Nephron (organoid): ENCODE measurements around the gene WNK4.

Experiments
- H3K27ac Mint-ChIP-seq, 3 experiments: 2 replicates each; pipeline ENCODE4 v1.8.0; 2020; ENCODE audit warnings: mixed read lengths in 3 of 3, mild to moderate bottlenecking in 2 of 3, moderate library complexity in 1 of 3
- H3K27me3 Mint-ChIP-seq: 2 replicates; pipeline ENCODE4 v1.8.0; 2021; ENCODE audit warnings: low read depth, mild to moderate bottlenecking, moderate library complexity, mixed read lengths
- H3K36me3 Mint-ChIP-seq: 2 replicates; pipeline ENCODE4 v1.8.0; 2020; ENCODE audit warnings: low read depth, mixed read lengths
- H3K4me1 Mint-ChIP-seq: 2 replicates; pipeline ENCODE4 v1.8.0; 2020; ENCODE audit warnings: mixed read lengths
- H3K4me3 Mint-ChIP-seq, 3 experiments: 2 replicates each; pipeline ENCODE4 v1.8.0; 2020; ENCODE audit warnings: mild to moderate bottlenecking in 3 of 3, mixed read lengths in 3 of 3, moderate library complexity in 2 of 3
- H3K9me3 Mint-ChIP-seq: 2 replicates; pipeline ENCODE4 v1.8.0; 2020; ENCODE audit warnings: mixed read lengths
- TF ChIP-seq, protein P1 (sequence below), 3 experiments: fragments of 200-600 bp; sonication (generic); IDR thresholded peaks; one replicate each; pipeline ENCODE4 v1.5.0; 2021; ENCODE audit warnings: antibody characterized with exemption in 3 of 3; ENCODE audit not compliant: unreplicated experiment in 3 of 3

Gene WNK4

DNA sequence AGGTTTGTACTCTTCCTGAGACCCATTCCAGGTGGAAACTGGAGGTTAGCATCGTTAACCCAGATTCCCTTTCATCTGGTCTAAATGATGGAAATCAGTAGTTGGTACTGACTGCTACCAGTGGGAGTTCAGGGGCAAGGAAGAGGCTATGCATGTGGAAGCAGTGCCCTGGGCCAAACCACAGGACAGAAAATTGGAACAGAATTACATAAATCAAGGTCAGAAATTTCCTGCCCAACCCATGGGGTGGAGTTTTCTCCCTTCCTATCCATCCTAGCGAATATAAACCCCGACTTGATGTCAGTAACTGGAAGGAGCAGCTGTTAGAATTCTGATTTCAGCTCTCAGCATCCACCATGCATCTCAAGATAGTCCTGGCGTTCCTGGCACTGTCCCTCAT is 63.9 kb downstream of the WNK4 start, which contains the start of gene AOC2:
AOC2 (plus strand) TSS at position 310 of the 400 bp plus-strand sequence; CDS start at position 357, 47 bp downstream.
- Mint-ChIP-seq H3K4me3 (no peak within 1 kb of the TSS), H3K9me3 (no peaks in the 10 kb centered on the region), H3K4me1 (no peaks in the 10 kb centered on the region), H3K36me3 (peaks cover 26% of the 10 kb centered on the region), H3K27me3 (no peaks in the 10 kb centered on the region), H3K27ac (no peak within 1 kb of the TSS)
- TF ChIP-seq, protein P1, sequence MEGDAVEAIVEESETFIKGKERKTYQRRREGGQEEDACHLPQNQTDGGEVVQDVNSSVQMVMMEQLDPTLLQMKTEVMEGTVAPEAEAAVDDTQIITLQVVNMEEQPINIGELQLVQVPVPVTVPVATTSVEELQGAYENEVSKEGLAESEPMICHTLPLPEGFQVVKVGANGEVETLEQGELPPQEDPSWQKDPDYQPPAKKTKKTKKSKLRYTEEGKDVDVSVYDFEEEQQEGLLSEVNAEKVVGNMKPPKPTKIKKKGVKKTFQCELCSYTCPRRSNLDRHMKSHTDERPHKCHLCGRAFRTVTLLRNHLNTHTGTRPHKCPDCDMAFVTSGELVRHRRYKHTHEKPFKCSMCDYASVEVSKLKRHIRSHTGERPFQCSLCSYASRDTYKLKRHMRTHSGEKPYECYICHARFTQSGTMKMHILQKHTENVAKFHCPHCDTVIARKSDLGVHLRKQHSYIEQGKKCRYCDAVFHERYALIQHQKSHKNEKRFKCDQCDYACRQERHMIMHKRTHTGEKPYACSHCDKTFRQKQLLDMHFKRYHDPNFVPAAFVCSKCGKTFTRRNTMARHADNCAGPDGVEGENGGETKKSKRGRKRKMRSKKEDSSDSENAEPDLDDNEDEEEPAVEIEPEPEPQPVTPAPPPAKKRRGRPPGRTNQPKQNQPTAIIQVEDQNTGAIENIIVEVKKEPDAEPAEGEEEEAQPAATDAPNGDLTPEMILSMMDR (IDR thresholded peaks at IDR 0.05; ENCODE audit: unreplicated experiment in 3 of 3): no peak

DNA sequence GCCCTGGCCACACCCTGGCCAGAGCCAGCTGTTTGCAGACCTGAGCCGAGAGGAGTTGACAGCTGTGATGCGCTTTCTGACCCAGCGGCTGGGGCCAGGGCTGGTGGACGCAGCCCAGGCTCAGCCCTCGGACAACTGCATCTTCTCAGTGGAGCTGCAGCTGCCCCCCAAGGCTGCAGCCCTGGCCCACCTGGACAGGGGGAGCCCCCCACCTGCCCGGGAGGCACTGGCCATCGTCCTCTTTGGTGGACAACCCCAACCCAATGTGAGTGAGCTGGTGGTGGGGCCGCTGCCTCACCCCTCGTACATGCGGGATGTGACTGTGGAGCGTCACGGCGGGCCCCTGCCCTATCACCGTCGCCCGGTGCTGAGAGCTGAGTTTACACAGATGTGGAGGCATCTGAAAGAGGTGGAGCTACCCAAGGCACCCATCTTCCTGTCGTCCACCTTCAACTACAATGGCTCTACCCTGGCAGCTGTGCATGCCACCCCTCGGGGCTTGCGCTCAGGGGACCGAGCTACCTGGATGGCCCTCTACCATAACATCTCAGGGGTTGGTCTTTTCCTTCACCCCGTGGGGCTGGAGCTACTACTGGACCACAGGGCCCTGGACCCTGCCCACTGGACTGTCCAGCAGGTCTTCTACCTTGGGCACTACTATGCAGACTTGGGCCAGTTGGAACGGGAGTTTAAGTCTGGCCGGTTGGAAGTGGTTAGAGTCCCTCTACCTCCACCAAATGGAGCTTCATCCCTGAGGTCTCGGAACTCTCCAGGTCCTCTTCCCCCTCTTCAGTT is 64.5 kb downstream of the WNK4 start:
- no peak overlapping the region for H3K4me3 Mint-ChIP-seq
- no peaks in the 10 kb centered on the region for H3K9me3 Mint-ChIP-seq
- H3K27ac Mint-ChIP-seq: no peak overlapping the region
- peaks cover 22% of the 10 kb centered on the region for H3K36me3 Mint-ChIP-seq
- peaks cover under 1% of the 10 kb centered on the region for H3K4me1 Mint-ChIP-seq
- TF ChIP-seq, protein P1 (IDR thresholded peaks at IDR 0.05; ENCODE audit: unreplicated experiment in 3 of 3): no peak
- H3K27me3 Mint-ChIP-seq: no peaks in the 10 kb centered on the region

DNA sequence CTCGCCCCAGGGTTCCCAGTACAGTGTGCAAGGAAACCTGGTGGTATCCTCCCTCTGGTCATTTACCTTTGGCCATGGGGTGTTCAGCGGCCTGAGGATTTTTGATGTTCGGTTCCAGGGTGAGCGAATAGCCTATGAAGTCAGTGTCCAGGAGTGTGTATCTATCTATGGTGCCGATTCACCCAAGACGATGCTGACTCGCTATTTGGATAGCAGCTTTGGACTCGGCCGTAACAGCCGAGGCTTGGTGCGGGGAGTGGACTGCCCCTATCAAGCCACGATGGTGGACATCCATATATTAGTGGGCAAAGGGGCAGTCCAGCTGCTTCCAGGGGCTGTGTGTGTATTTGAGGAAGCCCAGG is 65.1 kb downstream of the WNK4 start:
- Mint-ChIP-seq H3K9me3 (no peaks in the 10 kb centered on the region), H3K27ac (no peak overlapping the region), H3K4me1 (peaks cover 6% of the 10 kb centered on the region), H3K4me3 (no peak overlapping the region), H3K36me3 (peaks cover 22% of the 10 kb centered on the region), H3K27me3 (no peaks in the 10 kb centered on the region)
- TF ChIP-seq, protein P1 (IDR thresholded peaks at IDR 0.05; ENCODE audit: unreplicated experiment in 3 of 3): no peak

DNA sequence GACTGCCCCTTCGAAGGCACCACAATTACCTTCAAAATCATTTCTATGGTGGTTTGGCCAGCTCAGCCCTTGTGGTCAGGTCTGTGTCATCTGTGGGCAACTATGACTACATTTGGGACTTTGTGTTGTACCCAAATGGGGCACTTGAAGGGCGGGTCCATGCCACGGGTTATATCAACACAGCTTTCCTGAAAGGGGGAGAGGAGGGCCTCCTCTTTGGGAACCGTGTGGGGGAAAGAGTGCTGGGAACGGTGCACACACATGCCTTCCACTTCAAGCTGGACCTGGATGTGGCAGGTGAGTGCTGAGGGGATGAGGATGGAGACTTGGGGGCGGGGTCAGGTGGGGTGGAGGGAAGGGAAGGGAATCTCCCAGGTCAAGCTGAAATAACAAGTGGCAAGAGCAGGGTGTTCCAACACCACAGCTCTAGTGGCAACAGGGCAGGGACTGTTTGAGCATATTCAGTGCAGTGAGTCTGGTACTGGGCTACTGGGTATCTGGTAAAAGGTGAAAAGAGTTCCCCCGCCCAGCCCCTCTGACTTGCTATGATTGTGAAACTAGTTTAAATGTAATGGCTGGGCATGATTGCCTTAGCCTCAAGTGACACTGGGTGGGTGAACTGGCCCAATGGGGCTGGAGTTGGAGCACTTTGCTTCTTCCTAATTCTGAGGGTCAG is 65.6 kb downstream of the WNK4 start:
- Mint-ChIP-seq H3K36me3 (peaks cover 22% of the 10 kb centered on the region), H3K4me1 (peaks cover 12% of the 10 kb centered on the region), H3K27me3 (no peaks in the 10 kb centered on the region), H3K27ac (no peak overlapping the region), H3K4me3 (no peak overlapping the region), H3K9me3 (no peaks in the 10 kb centered on the region)
- TF ChIP-seq, protein P1 (IDR thresholded peaks at IDR 0.05; ENCODE audit: unreplicated experiment in 3 of 3): no peak
